Ovary (tissue), 9 donors: Measurements from ENCODE around the gene TNRC6C. TPM values are rescaled to one million over a fixed set of nuclear protein-coding genes. Genes with fewer than 3 reads are reported as not detected.

Experiments
- DNase-seq, 5 donors: peaks; one replicate each; pipeline ENCODE4 v3.0.0-alpha.2; 2019 to 2020
- H3K27ac ChIP-seq, 2 donors: fragments of 200-600 bp; one replicate each; pipeline versions ENCODE4 v1.5.1 to v1.8.0; 2019 to 2022
- H3K27me3 ChIP-seq: fragments of 200-600 bp; one replicate; pipeline ENCODE4 v1.8.0; 2022
- H3K36me3 ChIP-seq: fragments of 200-600 bp; sonication (generic); one replicate; pipeline ENCODE4 v1.5.1; 2019
- H3K4me1 ChIP-seq: one replicate; pipeline ENCODE4 v1.8.1; 2013; ENCODE audit warnings: mild to moderate bottlenecking, moderate library complexity; ENCODE audit not compliant: insufficient read depth
- H3K4me3 ChIP-seq: fragments of 200-600 bp; sonication (generic); one replicate; pipeline ENCODE4 v1.5.1; 2017
- H3K9me3 ChIP-seq, 2 donors: fragments of 200-600 bp in 1 of 2; sonication (generic) in 1 of 2; one replicate each; pipeline versions ENCODE4 v1.5.1 to v1.8.1; 2013 to 2019; ENCODE audit warnings: mild to moderate bottlenecking in 1 of 2, moderate library complexity in 1 of 2
- CTCF ChIP-seq, 3 donors: fragments of 450-650 bp in 2 of 3; fragments of 200-600 bp in 1 of 3; IDR thresholded peaks; one replicate each; pipeline versions ENCODE4 v1.5.1 to v1.8.0; 2016 to 2022; ENCODE audit warnings: antibody characterized with exemption in 3 of 3, mild to moderate bottlenecking in 1 of 3
- EP300 ChIP-seq: sonication (generic); formaldehyde crosslinking; IDR thresholded peaks from one replicate; pipeline ENCODE4 v1.6.1; 2017; ENCODE audit warnings: antibody characterized with exemption
- POLR2A ChIP-seq: fragments of 450-650 bp; IDR thresholded peaks from one replicate; pipeline ENCODE4 v1.6.1; 2017; ENCODE audit warnings: antibody characterized with exemption, mild to moderate bottlenecking, moderate library complexity
- WGBS, 3 donors: extraction: QIAGEN DNeasy Blood & Tissue Kit in 1 of 3; methylation state at CpG; one replicate each; pipeline versions ENCODE4 v1.1.5 to v1.1.7; 2013 to 2017; 5-methylcytosine and 5-hydroxymethylcytosine counted together
- intact Hi-C, 4 donors: fragments of 100-400 bp; cut with DNase I; formaldehyde crosslinking; loops; one replicate each; pipeline versions ENCODE4 v1.11.0 to v1.15.1; 2022 to 2023
- polyA plus RNA-seq, 2 donors: library from polyadenylated mRNA; stranded (reverse); fragments of 200-250 nt in 1 of 2; fragments of 350-450 nt in 1 of 2; fragmentation: Illumina TruSeq in 1 of 2; extraction: RNeasy Lipid Tissue Mini Kit (QIAGEN cat#74804) in 1 of 2; gene quantifications; one replicate each; pipeline ENCODE4 v1.2.3, GENCODE V29; 2013 to 2014
- total RNA-seq, 7 donors: library from RNA; depleted of rRNA in 2 of 7; stranded (reverse); fragments of >200 nt in 2 of 7; fragmentation: NEBNext Ultra II Directional in 3 of 7; extraction: Animal tissue kit (Norgen Biotek cat#: 25700) in 3 of 7; gene quantifications; one replicate each; pipeline versions ENCODE4 v1.1.0 to v1.2.4, GENCODE V29; 2016 to 2023
- donor health status: DM: no; HTN: no; CAD: no; lungs with moderate emphysema.
- donor health status: DM: no; HTN: no; CAD: no.
- donor health status: Bipolar disorder and iron deficiency.
- donor health status: DM: yes; HTN: yes; CAD: no.
- donor health status: DM: no; HTN: no; CAD: no.
- donor health status: DM: yes; HTN: yes; CAD: no.

The TNRC6C gene
- total and polyA plus RNA-seq, 9 donors: 8.7 to 45.3 (median 32.5) TPM

GRCh38 chr17:78049609-78050008 is 91.1 kb downstream of the TNRC6C start:
- H3K9me3 ChIP-seq: no peaks in the 10 kb centered on the region
- no peaks in the 10 kb centered on the region for H3K4me1 ChIP-seq
- no peak for DNase-seq
- no peak overlapping the region for H3K27ac ChIP-seq
- TF ChIP-seq EP300: no peak
- no peak for TF ChIP-seq POLR2A
- no peak for TF ChIP-seq CTCF (IDR thresholded peaks at IDR 0.05)
- H3K36me3 ChIP-seq: no peaks in the 10 kb centered on the region
- 91 to 97% (median 91%) methylated on average over 2 of the region's 2 CpGs for WGBS, 3 donors
- no peak overlapping the region for H3K4me3 ChIP-seq
- no peaks in the 10 kb centered on the region for H3K27me3 ChIP-seq
- intact Hi-C loops: no loop called here

- 89 to 95% (median 94%) methylated on average over 19 of the region's 19 CpGs for WGBS, 3 donors
Observed at GRCh38 chr17:78051186-78051972, 92.9 kb downstream of the TNRC6C start.

GRCh38 chr17:78053777-78054468 is 95.4 kb downstream of the TNRC6C start:
- Histone ChIP-seq H3K27ac (no peak overlapping the region), H3K9me3 (no peaks in the 10 kb centered on the region), H3K4me1 (peaks cover 2% of the 10 kb centered on the region), H3K36me3 (no peaks in the 10 kb centered on the region), H3K4me3 (no peak overlapping the region), H3K27me3 (no peaks in the 10 kb centered on the region)
- no peak for DNase-seq
- TF ChIP-seq POLR2A (no peak), CTCF (IDR thresholded peaks at IDR 0.05) (no peak), EP300 (no peak)
- 75 to 88% (median 86%) methylated on average over 5 of the region's 5 CpGs for WGBS, 3 donors
- intact Hi-C loops: no loop called here

More at GRCh38 chr17:78051186-78051972, 92.9 kb downstream of the TNRC6C start:
- no peak for TF ChIP-seq EP300
- no peak for TF ChIP-seq CTCF (IDR thresholded peaks at IDR 0.05)
- no peak for TF ChIP-seq POLR2A
- Histone ChIP-seq H3K36me3 (no peaks in the 10 kb centered on the region), H3K4me1 (no peaks in the 10 kb centered on the region), H3K9me3 (no peaks in the 10 kb centered on the region), H3K27me3 (no peaks in the 10 kb centered on the region), H3K27ac (no peak overlapping the region), H3K4me3 (no peak overlapping the region)
- intact Hi-C loops: no loop called here
- no peak for DNase-seq

- no peaks in the 10 kb centered on the region for H3K36me3 ChIP-seq
- intact Hi-C loops: no loop called here
- H3K4me1 ChIP-seq: peaks cover 2% of the 10 kb centered on the region
- H3K4me3 ChIP-seq: no peak overlapping the region
- H3K27ac ChIP-seq: no peak overlapping the region
- TF ChIP-seq POLR2A: no peak
- no peak for TF ChIP-seq CTCF (IDR thresholded peaks at IDR 0.05)
- TF ChIP-seq EP300: no peak
- 83 to 88% (median 84%) methylated on average over 3 of the region's 3 CpGs for WGBS, 3 donors
- DNase-seq: no peak
- no peaks in the 10 kb centered on the region for H3K27me3 ChIP-seq
- no peaks in the 10 kb centered on the region for H3K9me3 ChIP-seq
Observed at GRCh38 chr17:78057113-78057740, 98.7 kb downstream of the TNRC6C start.
